ENCODE results near the gene STUM.

GRCh38 chr1:226636847-226637096 is 88.2 kb downstream of the STUM start:
- TF ChIP-seq POLR2A (IDR thresholded peaks at IDR 0.05; ENCODE audit: low read depth, low read length) (no peak), TAF1 (IDR thresholded peaks at IDR 0.05; ENCODE audit: low read depth, low read length) (no peak), POLR2AphosphoS5 (IDR thresholded peaks at IDR 0.05; ENCODE audit: low read depth, low read length) (no peak), SPI1 (IDR thresholded peaks at IDR 0.05; ENCODE audit: low read depth, low read length) (no peak)

Measured in GM12891 (cell line).